BE2C (cell line): ENCODE data around the gene CCS.

Source experiments
- DNase-seq: peaks from one replicate; pipeline ENCODE4 v3.0.0-alpha.2; 2020
- H3K27me3 ChIP-seq: fragments of 250-450 bp; sonication (Bioruptor Pico); 2 replicates; pipeline ENCODE4 v1.5.1; 2020; ENCODE audit warnings: mild to moderate bottlenecking
- H3K36me3 ChIP-seq: fragments of 250-450 bp; sonication (Bioruptor Pico); 2 replicates; pipeline ENCODE4 v1.5.1; 2020; ENCODE audit warnings: mild to moderate bottlenecking
- H3K4me1 ChIP-seq: fragments of 250-450 bp; sonication (Bioruptor Pico); 2 replicates; pipeline ENCODE4 v1.5.1; 2020
- H3K4me3 ChIP-seq: 2 replicates; pipeline ENCODE4 v1.5.1; 2011; ENCODE audit warnings: low read depth, low read length
- H3K9me3 ChIP-seq: fragments of 250-450 bp; sonication (Bioruptor Pico); 2 replicates; pipeline ENCODE4 v1.5.1; 2020
- CTCF ChIP-seq: IDR thresholded peaks from 2 replicates; pipeline ENCODE4 v1.5.1; 2012; ENCODE audit warnings: mild to moderate bottlenecking, low read depth, low read length

The CCS gene

GRCh38 chr11:66617155-66617834 is 24.3 kb downstream of the CCS start:
- no peak for DNase-seq
- Histone ChIP-seq H3K36me3 (peaks cover 42% of the 10 kb centered on the region), H3K9me3 (no peaks in the 10 kb centered on the region), H3K4me3 (peak overlapping the region; percentile 88), H3K4me1 (no peaks in the 10 kb centered on the region), H3K27me3 (no peaks in the 10 kb centered on the region)
- TF ChIP-seq CTCF: no peak

- Histone ChIP-seq H3K4me1 (no peaks in the 10 kb centered on the region), H3K27me3 (no peaks in the 10 kb centered on the region), H3K4me3 (peak overlapping the region; percentile 88), H3K36me3 (peaks cover 60% of the 10 kb centered on the region), H3K9me3 (no peaks in the 10 kb centered on the region)
- no peak for TF ChIP-seq CTCF
- no peak for DNase-seq
Observed at GRCh38 chr11:66619080-66619554, 26.1 kb downstream of the CCS start.

GRCh38 chr11:66624450-66624849 is 31.5 kb downstream of the CCS start:
- no peak for DNase-seq
- Histone ChIP-seq H3K4me1 (no peaks in the 10 kb centered on the region), H3K9me3 (no peaks in the 10 kb centered on the region), H3K27me3 (no peaks in the 10 kb centered on the region), H3K36me3 (peaks cover 90% of the 10 kb centered on the region), H3K4me3 (no peak overlapping the region)
- TF ChIP-seq CTCF: no peak

- H3K4me1 ChIP-seq: no peaks in the 10 kb centered on the region
- TF ChIP-seq CTCF: no peak
- DNase-seq: no peak
- peaks cover 93% of the 10 kb centered on the region for H3K36me3 ChIP-seq
- H3K27me3 ChIP-seq: no peaks in the 10 kb centered on the region
- H3K4me3 ChIP-seq: no peak overlapping the region
- H3K9me3 ChIP-seq: no peaks in the 10 kb centered on the region
Observed at GRCh38 chr11:66625041-66625751, 32.2 kb downstream of the CCS start.

GRCh38 chr11:66625752-66626149 is 32.8 kb downstream of the CCS start:
- Histone ChIP-seq H3K9me3 (no peaks in the 10 kb centered on the region), H3K4me3 (no peak overlapping the region), H3K4me1 (no peaks in the 10 kb centered on the region), H3K36me3 (peaks cover 95% of the 10 kb centered on the region), H3K27me3 (no peaks in the 10 kb centered on the region)
- no peak for TF ChIP-seq CTCF
- DNase-seq: no peak

- Histone ChIP-seq H3K4me3 (no peak overlapping the region), H3K4me1 (no peaks in the 10 kb centered on the region), H3K9me3 (no peaks in the 10 kb centered on the region), H3K36me3 (peaks cover 100% of the 10 kb centered on the region), H3K27me3 (no peaks in the 10 kb centered on the region)
- DNase-seq: no peak
- TF ChIP-seq CTCF: no peak
Observed at GRCh38 chr11:66626382-66626781, 33.4 kb downstream of the CCS start.
